GM18951 (cell line): ENCODE data around the gene CFAP54.

Experiments used
- POLR2A ChIP-seq: IDR thresholded peaks from 4 replicates; pipeline ENCODE4 v1.6.1; 2011; ENCODE audit warnings: mild to moderate bottlenecking; ENCODE audit not compliant: insufficient read length, insufficient read depth; ENCODE audit errors: extremely low read depth
- in situ Hi-C: fragments of 300-500 bp; cut with MboI; formaldehyde crosslinking; loops from one replicate; pipeline ENCODE4 v1.12.0; 2022; ENCODE audit warnings: low sequenced_read_pairs, mixed read lengths, inconsistent platforms; ENCODE audit not compliant: unreplicated experiment

The CFAP54 gene

DNA sequence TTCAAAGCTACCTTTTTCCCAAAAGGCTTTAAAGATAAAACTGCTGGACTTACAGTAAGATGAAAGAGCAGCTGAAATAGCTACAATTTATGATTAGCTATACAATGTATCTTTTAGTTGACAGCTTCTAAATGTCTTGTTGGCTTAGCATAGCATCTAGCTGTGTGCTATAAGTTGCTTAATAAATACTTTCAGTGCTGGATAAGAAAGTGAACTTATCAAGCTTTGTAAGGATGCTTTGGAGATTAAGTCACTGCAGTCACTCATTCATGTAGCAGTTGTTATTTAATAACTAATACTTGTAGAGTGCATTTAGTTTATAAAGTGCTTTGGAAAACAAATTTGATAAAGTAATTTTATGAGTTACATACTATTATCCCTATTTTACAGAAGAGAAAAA, 14.6 kb downstream of the CFAP54 start:
- in situ Hi-C loops, result no loop called here
- TF ChIP-seq POLR2A, result no peak

DNA sequence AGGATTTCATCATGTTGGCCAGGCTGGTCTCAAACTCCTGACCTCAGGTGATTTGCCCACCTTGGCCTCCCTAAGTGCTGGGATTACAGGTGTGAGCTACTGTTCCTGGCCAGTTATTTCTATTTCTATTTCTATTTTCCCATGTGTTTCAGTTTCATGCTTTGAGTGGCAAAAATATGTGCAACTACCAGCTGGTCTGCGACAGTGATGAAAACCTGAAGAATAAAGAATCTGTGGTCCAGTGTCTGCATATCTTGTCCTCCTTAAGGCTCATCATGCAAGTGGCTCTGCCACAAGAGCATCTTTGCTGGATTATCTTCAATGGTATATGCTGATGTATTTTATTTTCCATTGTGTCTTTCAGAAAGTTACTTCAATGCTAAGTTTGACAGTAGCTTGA, 17.4 kb downstream of the CFAP54 start:
- TF ChIP-seq POLR2A, result no peak
- in situ Hi-C loops, result no loop called here

DNA sequence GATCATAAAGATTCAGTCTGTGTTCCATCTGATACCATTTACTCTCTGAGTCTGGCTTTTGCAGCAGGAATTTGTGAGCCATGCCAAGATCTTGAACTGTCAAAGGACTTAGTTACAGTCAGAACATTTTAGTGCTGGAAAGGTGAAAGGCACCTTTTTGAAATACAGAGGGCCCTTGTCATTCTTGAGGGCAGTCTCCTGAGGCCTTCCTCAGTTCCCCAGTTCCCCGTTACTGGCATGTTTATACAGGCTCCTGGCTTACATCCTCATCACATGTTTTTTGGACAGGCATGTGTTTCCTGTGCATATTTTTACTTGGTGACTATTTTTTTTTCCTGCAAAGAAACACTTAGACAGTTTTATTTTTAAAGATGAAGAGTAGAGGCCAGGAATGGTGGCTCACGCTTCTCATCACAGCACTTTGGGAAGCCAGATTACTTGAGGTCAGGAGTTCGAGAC, 21.0 kb downstream of the CFAP54 start:
- TF ChIP-seq POLR2A, result no peak
- in situ Hi-C loops, result loop anchor here (10.0 kb wide), 1 partner anchor 456 kb away; no protein-coding TSS in a partner anchor

DNA sequence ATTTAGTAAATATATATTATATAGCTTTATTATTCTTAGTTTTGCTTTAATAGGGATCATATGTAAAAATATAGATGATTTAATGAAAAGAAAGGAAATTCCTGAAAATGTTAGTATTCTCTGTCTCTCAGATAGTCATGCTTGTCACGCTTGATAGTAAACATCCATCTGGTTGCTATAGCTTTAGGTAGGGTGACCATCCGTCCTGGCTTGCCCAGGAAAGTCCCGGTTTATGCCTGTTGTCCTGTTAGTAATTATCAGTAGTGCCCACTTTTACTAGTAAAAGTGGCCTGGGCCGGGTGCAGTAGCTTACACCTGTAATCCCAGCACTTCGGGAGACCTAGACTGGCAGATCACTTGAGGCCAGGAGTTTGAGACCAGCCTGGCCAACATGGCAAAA, 23.8 kb downstream of the CFAP54 start:
- no peak for TF ChIP-seq POLR2A
- in situ Hi-C loops, result loop anchor here (10.0 kb wide), 1 partner anchor 458 kb away; no protein-coding TSS in a partner anchor

DNA sequence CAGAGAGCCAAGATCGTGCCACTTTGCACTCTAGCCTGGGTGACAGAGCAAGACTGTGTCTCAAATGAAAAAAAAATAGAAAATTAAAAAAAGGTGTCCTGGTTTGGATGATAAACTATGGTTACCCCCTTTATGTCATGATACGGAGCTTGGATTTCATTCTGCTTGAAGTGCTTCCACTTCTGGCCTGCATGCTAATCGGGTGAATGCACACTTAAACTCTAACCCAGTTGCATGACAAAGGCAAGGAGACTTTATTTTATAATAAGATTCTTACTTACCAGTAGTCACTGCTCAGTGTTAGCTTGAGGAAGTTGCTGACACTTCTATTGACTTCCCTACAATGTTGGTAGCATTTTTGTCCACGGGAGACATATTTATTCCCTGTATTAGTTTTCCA, 24.3 kb downstream of the CFAP54 start:
- no peak for TF ChIP-seq POLR2A
- in situ Hi-C loops, result loop anchor here (10.0 kb wide), 1 partner anchor 459 kb away; no protein-coding TSS in a partner anchor

DNA sequence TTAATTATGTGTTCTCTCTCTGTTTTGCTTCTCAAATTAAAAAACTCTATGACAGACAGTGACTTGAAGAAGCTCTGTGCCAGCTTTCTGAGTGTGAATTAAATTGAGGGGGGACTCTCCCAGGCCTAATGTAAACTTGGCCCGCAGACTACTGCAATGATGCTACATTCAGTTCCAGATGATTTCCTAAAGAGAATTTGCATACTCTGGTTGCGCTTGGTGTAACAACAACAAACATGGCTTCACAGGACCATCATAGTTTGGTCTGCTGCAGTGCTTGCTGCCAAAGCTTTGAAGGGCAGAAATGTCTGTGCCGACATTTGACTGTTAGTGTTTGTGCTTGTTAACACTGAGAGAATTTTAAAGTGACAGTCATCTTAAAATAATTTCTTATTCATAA, 25.0 kb downstream of the CFAP54 start:
- TF ChIP-seq POLR2A, result no peak
- in situ Hi-C loops, result loop anchor here (10.0 kb wide), 1 partner anchor 460 kb away; no protein-coding TSS in a partner anchor

DNA sequence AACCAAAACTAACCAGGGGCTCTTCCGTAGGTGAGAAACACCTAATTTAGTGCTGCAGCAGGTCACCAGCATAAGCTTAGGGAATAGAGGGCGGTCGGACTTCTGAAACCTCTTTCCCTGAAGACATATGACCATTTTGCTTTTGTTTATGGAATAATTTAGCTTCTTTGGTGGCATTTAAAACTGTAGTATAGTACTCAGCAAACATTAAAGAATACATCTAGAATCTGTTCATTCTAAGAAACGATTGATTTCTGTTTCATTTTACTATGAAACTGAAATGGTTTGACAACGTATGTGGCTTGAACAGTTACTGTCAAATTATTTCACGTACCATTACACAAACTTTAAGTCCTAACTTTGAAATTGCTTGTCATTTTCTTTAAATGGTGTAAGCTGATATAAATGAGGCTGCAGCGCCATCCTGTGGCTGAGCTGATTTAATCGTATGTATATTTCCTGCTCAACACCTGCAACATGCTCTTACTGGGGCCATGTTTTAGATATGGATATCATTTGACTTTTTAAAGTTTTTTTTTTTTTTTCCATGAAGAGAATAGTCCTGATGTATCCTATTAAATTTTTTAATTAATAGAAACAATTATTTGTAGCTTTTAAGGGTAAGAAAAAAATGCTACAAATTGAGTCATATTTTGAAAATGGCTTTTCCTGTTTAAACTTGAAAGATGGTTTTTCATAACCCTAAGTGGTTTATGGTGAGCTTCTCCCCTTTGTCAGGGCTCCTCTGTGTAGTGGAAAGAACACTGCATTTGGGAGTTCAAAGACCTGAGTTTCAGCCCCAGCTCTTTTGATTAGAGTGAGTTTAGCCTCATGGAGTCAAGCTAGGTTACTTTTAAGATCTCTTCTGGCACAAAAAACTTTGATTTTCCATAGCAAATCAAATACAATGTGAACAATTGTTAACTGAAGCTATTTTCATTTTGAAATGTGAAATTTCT, 27.4 kb downstream of the CFAP54 start:
- in situ Hi-C loops, result loop anchor here (10.0 kb wide), 1 partner anchor 462 kb away; no protein-coding TSS in a partner anchor
- no peak for TF ChIP-seq POLR2A

DNA sequence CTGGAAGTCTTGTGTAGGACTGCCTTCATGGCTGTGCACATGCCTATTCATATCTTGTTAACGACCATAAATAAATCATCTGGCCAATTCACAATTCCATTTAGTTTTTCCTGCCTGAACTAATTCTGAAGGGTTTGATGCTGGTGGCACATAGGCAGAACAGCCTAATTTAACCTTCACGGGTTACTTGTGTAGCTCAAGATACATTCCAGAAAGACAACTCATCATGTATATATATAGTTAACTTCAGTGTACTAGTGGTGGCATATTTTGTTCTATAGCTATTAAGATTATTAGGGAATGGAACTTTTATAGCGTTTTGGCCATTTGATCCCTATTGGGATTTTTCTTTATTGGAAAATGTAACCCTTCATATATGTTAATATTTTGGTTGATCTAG, 31.4 kb downstream of the CFAP54 start:
- TF ChIP-seq POLR2A, result no peak
- in situ Hi-C loops, result no loop called here

DNA sequence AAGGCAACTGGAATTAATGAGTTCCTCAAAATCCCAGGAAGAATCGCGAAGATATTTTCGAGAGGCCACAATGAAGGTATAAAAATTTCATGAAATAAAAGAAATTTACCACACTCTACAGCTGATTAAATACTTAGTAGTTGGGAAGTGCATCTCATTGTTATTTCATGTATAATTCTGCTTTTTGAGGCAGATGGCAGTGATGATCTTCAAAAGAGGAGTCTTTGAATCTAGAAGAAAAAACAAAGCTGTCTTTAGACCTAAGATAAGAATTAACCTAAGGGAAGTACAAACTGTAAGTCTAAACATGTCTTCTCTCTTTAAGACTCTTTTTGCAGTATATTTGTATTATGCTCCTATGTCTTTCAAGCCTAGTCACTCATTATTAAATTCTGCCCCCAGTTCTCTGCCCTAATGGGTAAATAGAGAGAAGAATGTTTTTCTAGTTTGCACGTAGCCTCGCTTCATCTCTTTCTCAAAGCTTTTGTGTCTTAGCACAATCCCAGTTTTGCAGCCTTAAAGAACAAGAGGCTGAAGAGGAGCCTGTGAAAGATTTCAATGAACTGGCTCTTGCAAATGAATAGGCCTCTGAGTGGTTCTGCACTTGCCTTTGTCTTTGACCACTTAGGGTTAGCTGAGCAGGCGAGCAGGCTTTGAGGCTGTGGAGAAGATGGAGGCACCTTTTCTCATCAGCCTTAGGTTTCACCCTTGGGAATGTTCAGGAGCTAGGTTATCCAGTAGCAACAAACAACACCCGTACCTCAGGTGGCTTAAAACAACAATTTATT, 32.7 kb downstream of the CFAP54 start:
- no peak for TF ChIP-seq POLR2A
- in situ Hi-C loops, result no loop called here

DNA sequence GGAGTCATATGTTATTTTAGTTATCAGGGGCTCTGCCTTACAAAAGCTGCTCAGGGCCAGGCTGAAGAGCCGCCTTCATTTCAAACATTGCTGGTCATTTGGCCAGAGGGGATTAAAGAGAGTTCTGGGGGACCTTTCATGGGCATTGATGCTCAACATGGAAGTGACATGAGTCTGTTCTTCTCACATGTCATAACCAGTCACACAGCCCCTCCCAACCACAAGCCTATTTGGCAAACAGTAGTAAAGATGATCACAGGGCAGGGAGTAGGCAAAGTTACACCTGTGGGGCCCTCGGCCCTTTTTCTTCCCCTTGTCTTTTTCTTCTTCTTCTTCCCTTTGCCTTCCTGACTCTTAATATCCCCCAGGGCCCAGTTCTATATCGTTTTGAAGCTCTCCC, 33.3 kb downstream of the CFAP54 start:
- in situ Hi-C loops, result no loop called here
- TF ChIP-seq POLR2A, result no peak

DNA sequence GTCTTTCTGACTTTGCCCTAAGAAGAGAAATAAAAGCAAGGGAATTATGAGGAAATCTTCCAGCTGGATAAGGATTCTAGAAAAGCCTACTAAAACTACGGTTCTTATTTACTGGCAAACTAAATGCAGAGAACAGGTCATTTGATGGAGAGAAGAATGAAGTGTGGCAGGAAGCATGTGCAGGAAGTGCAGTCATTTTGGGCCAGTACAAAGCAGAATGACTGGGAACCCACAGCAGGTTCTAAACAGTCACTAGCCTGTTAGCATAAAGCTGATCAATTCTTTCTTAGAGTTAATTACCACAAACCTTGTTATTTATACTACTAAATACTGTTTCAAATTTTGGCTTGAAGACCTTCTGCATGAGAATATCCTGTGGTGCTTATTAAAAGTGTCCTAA, 36.7 kb downstream of the CFAP54 start:
- no peak for TF ChIP-seq POLR2A
- in situ Hi-C loops, result no loop called here

DNA sequence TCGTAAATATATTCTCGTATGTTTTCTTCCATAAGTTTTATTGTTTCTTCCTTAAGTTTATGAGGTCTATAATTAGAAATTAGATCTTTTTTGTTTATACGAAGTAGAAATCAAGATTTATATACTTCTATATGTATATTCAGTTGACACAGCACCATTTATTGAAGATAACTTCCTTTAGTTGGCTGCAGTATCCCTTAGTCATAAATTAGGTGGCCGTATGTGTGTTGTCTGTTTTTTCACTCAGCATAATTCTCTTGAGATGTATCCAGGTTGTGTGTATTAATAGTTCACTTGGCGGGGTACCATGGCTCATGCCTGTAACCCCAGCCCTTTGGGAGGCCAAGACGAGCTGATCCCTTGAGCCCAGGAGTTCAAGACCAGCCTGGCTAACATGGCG, 40.5 kb downstream of the CFAP54 start:
- in situ Hi-C loops, result no loop called here
- TF ChIP-seq POLR2A, result no peak

DNA sequence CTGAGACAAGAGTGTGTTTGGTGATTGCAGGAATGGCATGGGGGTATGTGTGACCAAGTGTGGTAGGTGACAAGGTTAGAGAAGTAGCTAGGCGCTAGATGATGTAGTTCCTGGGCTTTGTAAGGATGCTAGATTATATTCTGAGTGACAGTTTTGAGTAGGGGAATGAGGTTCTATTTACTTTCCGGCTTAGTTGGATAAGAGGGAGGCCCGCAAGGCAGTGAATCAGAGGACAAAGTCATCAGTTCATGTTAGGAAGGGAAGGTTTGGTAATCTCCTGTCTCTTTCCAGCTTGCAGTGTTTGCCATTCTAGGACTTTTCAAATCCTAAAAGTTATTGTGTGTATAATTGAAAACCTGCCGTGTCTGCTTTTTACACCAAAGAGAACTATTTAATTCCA, 45.0 kb downstream of the CFAP54 start:
- in situ Hi-C loops, result no loop called here

More for the DNA sequence above, 45.0 kb downstream of the CFAP54 start:
- no peak for TF ChIP-seq POLR2A
